GM23338 (cell line): ENCODE data around the gene FPR1. TPM values are rescaled to one million over a fixed set of nuclear protein-coding genes. Genes with fewer than 3 reads are reported as not detected.

Source experiments
- ATAC-seq: fragments of 200-7000 bp; cut with Tn5 transposase; 3 replicates; pipeline ENCODE4 v1.9.1; 2020
- DNase-seq: peaks from one replicate; pipeline ENCODE4 v3.0.0-alpha.2; 2015; ENCODE audit warnings: low spot score
- H2AFZ ChIP-seq: fragments of 200-600 bp; sonication (generic); 2 replicates; pipeline ENCODE4 v1.8.0; 2016; ENCODE audit warnings: antibody characterized with exemption, mild to moderate bottlenecking, moderate library complexity
- H3F3A ChIP-seq: fragments of 200-600 bp; sonication (generic); replicated peaks from 2 replicates; pipeline ENCODE4 v1.8.0; 2017; ENCODE audit warnings: antibody characterized with exemption, mixed run types, low read depth
- H3K27ac ChIP-seq: fragments of 200-600 bp; sonication (generic); 2 replicates; pipeline ENCODE4 v1.6.1; 2016; ENCODE audit warnings: low read depth
- H3K27me3 ChIP-seq: fragments of 200-600 bp; sonication (generic); 2 replicates; pipeline ENCODE4 v1.8.0; 2016; ENCODE audit warnings: mild to moderate bottlenecking, mixed run types, moderate library complexity; ENCODE audit not compliant: insufficient read depth
- H3K36me3 ChIP-seq: fragments of 200-600 bp; sonication (generic); 2 replicates; pipeline ENCODE4 v1.8.0; 2016; ENCODE audit warnings: mild to moderate bottlenecking; ENCODE audit not compliant: insufficient read depth
- H3K4me1 ChIP-seq: fragments of 200-600 bp; sonication (generic); 2 replicates; pipeline ENCODE4 v1.8.0; 2016; ENCODE audit warnings: mild to moderate bottlenecking, moderate library complexity; ENCODE audit not compliant: insufficient read depth
- H3K4me2 ChIP-seq: fragments of 200-600 bp; sonication (generic); 2 replicates; pipeline ENCODE4 v1.7.1; 2017; ENCODE audit warnings: mixed run types
- H3K4me3 ChIP-seq: fragments of 200-600 bp; sonication (generic); 2 replicates; pipeline ENCODE4 v1.6.1; 2016; ENCODE audit warnings: mixed run types
- H3K79me2 ChIP-seq: fragments of 200-600 bp; sonication (generic); replicated peaks from 2 replicates; pipeline ENCODE4 v1.8.0; 2017; ENCODE audit warnings: mild to moderate bottlenecking; ENCODE audit not compliant: insufficient read depth
- H3K9me2 ChIP-seq: fragments of 200-600 bp; sonication (generic); 2 replicates; pipeline ENCODE4 v1.8.0; 2017; ENCODE audit not compliant: insufficient read depth
- H4K20me1 ChIP-seq: fragments of 200-600 bp; sonication (generic); replicated peaks from 2 replicates; pipeline ENCODE4 v1.8.0; 2017; ENCODE audit warnings: mild to moderate bottlenecking; ENCODE audit not compliant: insufficient read depth
- H3K27ac Mint-ChIP-seq: 2 replicates; pipeline ENCODE4 v1.8.0; 2020; ENCODE audit warnings: inconsistent platforms, mild to moderate bottlenecking, moderate library complexity, mixed read lengths
- H3K27me3 Mint-ChIP-seq: 3 replicates; pipeline ENCODE4 v1.8.0; 2022; ENCODE audit warnings: low read depth, mild to moderate bottlenecking, moderate library complexity, mixed read lengths, inconsistent platforms; ENCODE audit not compliant: insufficient read depth, poor library complexity
- H3K36me3 Mint-ChIP-seq: 3 replicates; pipeline ENCODE4 v1.8.0; 2021; ENCODE audit warnings: low read depth, mild to moderate bottlenecking, inconsistent platforms, moderate library complexity, mixed read lengths
- H3K4me1 Mint-ChIP-seq: 3 replicates; pipeline ENCODE4 v1.8.0; 2020; ENCODE audit warnings: mild to moderate bottlenecking, inconsistent platforms, mixed read lengths
- H3K4me3 Mint-ChIP-seq: 3 replicates; pipeline ENCODE4 v1.8.0; 2021; ENCODE audit warnings: moderate library complexity, mild to moderate bottlenecking, inconsistent platforms, mixed read lengths
- H3K9me3 Mint-ChIP-seq: 3 replicates; pipeline ENCODE4 v1.8.0; 2020; ENCODE audit warnings: moderate library complexity, mild to moderate bottlenecking, inconsistent platforms, mixed read lengths
- CREB1 ChIP-seq: fragments of 250-450 bp; sonication (Bioruptor Pico); IDR thresholded peaks from 2 replicates; pipeline ENCODE4 v1.5.0; 2020; ENCODE audit warnings: low read depth, mild to moderate bottlenecking, moderate library complexity
- EZH2 ChIP-seq: fragments of 200-600 bp; sonication (generic); IDR thresholded peaks from one replicate; pipeline ENCODE4 v1.8.0; 2017; ENCODE audit warnings: antibody characterized with exemption, mild to moderate bottlenecking, low read depth; ENCODE audit not compliant: unreplicated experiment
- EZH2phosphoT487 ChIP-seq: fragments of 200-600 bp; sonication (generic); IDR thresholded peaks from one replicate; pipeline ENCODE4 v1.8.1; 2018; ENCODE audit warnings: antibody characterized with exemption; ENCODE audit not compliant: unreplicated experiment
- JUNB ChIP-seq: IDR thresholded peaks from one replicate; pipeline ENCODE4 v1.6.1; 2016; ENCODE audit warnings: antibody characterized with exemption; ENCODE audit not compliant: unreplicated experiment
- NANOG ChIP-seq: IDR thresholded peaks from 2 replicates; pipeline ENCODE4 v1.6.1; 2016; ENCODE audit warnings: antibody characterized with exemption, borderline replicate concordance
- POLR2AphosphoS5 ChIP-seq: IDR thresholded peaks from 2 replicates; pipeline ENCODE4 v1.6.1; 2016; ENCODE audit warnings: antibody characterized with exemption, low read depth
- STAT1 ChIP-seq: IDR thresholded peaks from one replicate; pipeline ENCODE4 v1.6.1; 2016; ENCODE audit warnings: antibody characterized with exemption; ENCODE audit not compliant: unreplicated experiment
- ZNF114 ChIP-seq: fragments of 250-450 bp; sonication (Bioruptor Pico); IDR thresholded peaks from 2 replicates; pipeline ENCODE4 v1.5.0; 2020; ENCODE audit warnings: mild to moderate bottlenecking, moderate library complexity
- ZNF331 ChIP-seq: fragments of 250-450 bp; sonication (Bioruptor Pico); IDR thresholded peaks from 2 replicates; pipeline ENCODE4 v1.5.0; 2020; ENCODE audit warnings: low read depth, mild to moderate bottlenecking, moderate library complexity
- polyA plus RNA-seq: library from polyadenylated mRNA; unstranded; fragments of >200 nt; fragmentation: Nextera tagmentation; extraction: Ambion mirVana; gene quantifications from 2 replicates; pipeline ENCODE4 v1.2.1, GENCODE V29; 2016
- total RNA-seq: library from RNA; depleted of rRNA; stranded (reverse); fragments of >200 nt; shearing (Covaris generic); gene quantifications from 2 replicates; pipeline ENCODE4 v1.2.3, GENCODE V29; 2014
- TF ChIP-seq, protein P1 (sequence below): IDR thresholded peaks from 2 replicates; pipeline ENCODE4 v1.6.1; 2016; ENCODE audit warnings: antibody characterized with exemption
- TF ChIP-seq, protein P2 (sequence below), 2 experiments: fragments of 200-600 bp in 1 of 2; sonication (generic) in 1 of 2; conservative IDR thresholded peaks; 2 replicates each; pipeline versions ENCODE4 v1.5.1 to v1.6.1; 2016 to 2017; ENCODE audit warnings: antibody characterized with exemption in 2 of 2, low read depth in 2 of 2, mild to moderate bottlenecking in 2 of 2, moderate library complexity in 1 of 2
- TF ChIP-seq, protein P3 (sequence below): IDR thresholded peaks from one replicate; pipeline ENCODE4 v1.6.1; 2018; ENCODE audit warnings: antibody characterized with exemption; ENCODE audit not compliant: unreplicated experiment
- TF ChIP-seq, protein P4 (sequence below): fragments of 250-450 bp; sonication (Bioruptor Pico); IDR thresholded peaks from 2 replicates; pipeline ENCODE4 v1.5.0; 2020; ENCODE audit warnings: mild to moderate bottlenecking, moderate library complexity

FPR1 gene
- total and polyA plus RNA-seq, 2 experiments from 2014 or later, result not detected

DNA sequence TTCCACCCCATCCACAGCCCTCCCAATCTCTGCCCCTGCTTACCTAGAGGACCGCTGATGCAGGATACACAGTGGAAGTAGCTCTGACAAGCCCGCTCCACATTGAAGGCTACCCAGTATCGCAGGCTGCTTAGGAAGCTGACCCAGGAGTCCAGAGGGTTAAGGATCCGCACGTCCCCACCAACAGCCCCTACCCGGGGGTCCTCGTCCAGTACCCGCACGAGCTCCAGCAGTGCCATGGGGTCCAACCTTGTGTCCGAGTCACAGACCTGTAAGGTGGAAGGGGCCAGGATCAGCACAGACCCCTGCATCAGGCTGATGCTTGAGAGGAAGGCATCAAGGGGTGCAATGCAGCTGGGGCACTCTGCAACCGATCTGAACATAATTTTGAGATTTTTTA lies 34.8 kb downstream of the FPR1 start:
- no peaks in the 10 kb centered on the region for H3K9me2 ChIP-seq
- H3K36me3 ChIP-seq, result no peaks in the 10 kb centered on the region
- peaks cover 4% of the 10 kb centered on the region; the same call in 1 of the 3 replicates for H3K4me1 Mint-ChIP-seq
- no peak for ATAC-seq
- no peaks in the 10 kb centered on the region for H4K20me1 ChIP-seq
- TF ChIP-seq, protein P1, sequence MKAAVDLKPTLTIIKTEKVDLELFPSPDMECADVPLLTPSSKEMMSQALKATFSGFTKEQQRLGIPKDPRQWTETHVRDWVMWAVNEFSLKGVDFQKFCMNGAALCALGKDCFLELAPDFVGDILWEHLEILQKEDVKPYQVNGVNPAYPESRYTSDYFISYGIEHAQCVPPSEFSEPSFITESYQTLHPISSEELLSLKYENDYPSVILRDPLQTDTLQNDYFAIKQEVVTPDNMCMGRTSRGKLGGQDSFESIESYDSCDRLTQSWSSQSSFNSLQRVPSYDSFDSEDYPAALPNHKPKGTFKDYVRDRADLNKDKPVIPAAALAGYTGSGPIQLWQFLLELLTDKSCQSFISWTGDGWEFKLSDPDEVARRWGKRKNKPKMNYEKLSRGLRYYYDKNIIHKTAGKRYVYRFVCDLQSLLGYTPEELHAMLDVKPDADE, result no peak
- TF ChIP-seq ZNF114 (no peak), EZH2phosphoT487 (no peak), STAT1 (no peak), ZNF331 (CRISPR knock-in tag) (no peak), JUNB (no peak), CREB1 (CRISPR knock-in tag) (no peak), NANOG (no peak), POLR2AphosphoS5 (no peak), EZH2 (no peak)
- TF ChIP-seq, protein P2, sequence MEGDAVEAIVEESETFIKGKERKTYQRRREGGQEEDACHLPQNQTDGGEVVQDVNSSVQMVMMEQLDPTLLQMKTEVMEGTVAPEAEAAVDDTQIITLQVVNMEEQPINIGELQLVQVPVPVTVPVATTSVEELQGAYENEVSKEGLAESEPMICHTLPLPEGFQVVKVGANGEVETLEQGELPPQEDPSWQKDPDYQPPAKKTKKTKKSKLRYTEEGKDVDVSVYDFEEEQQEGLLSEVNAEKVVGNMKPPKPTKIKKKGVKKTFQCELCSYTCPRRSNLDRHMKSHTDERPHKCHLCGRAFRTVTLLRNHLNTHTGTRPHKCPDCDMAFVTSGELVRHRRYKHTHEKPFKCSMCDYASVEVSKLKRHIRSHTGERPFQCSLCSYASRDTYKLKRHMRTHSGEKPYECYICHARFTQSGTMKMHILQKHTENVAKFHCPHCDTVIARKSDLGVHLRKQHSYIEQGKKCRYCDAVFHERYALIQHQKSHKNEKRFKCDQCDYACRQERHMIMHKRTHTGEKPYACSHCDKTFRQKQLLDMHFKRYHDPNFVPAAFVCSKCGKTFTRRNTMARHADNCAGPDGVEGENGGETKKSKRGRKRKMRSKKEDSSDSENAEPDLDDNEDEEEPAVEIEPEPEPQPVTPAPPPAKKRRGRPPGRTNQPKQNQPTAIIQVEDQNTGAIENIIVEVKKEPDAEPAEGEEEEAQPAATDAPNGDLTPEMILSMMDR (conservative IDR thresholded peaks at IDR 0.05; ENCODE audit: low read depth in 2 of 2), result no peak
- TF ChIP-seq, protein P3, sequence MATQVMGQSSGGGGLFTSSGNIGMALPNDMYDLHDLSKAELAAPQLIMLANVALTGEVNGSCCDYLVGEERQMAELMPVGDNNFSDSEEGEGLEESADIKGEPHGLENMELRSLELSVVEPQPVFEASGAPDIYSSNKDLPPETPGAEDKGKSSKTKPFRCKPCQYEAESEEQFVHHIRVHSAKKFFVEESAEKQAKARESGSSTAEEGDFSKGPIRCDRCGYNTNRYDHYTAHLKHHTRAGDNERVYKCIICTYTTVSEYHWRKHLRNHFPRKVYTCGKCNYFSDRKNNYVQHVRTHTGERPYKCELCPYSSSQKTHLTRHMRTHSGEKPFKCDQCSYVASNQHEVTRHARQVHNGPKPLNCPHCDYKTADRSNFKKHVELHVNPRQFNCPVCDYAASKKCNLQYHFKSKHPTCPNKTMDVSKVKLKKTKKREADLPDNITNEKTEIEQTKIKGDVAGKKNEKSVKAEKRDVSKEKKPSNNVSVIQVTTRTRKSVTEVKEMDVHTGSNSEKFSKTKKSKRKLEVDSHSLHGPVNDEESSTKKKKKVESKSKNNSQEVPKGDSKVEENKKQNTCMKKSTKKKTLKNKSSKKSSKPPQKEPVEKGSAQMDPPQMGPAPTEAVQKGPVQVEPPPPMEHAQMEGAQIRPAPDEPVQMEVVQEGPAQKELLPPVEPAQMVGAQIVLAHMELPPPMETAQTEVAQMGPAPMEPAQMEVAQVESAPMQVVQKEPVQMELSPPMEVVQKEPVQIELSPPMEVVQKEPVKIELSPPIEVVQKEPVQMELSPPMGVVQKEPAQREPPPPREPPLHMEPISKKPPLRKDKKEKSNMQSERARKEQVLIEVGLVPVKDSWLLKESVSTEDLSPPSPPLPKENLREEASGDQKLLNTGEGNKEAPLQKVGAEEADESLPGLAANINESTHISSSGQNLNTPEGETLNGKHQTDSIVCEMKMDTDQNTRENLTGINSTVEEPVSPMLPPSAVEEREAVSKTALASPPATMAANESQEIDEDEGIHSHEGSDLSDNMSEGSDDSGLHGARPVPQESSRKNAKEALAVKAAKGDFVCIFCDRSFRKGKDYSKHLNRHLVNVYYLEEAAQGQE, result no peak
- TF ChIP-seq, protein P4, sequence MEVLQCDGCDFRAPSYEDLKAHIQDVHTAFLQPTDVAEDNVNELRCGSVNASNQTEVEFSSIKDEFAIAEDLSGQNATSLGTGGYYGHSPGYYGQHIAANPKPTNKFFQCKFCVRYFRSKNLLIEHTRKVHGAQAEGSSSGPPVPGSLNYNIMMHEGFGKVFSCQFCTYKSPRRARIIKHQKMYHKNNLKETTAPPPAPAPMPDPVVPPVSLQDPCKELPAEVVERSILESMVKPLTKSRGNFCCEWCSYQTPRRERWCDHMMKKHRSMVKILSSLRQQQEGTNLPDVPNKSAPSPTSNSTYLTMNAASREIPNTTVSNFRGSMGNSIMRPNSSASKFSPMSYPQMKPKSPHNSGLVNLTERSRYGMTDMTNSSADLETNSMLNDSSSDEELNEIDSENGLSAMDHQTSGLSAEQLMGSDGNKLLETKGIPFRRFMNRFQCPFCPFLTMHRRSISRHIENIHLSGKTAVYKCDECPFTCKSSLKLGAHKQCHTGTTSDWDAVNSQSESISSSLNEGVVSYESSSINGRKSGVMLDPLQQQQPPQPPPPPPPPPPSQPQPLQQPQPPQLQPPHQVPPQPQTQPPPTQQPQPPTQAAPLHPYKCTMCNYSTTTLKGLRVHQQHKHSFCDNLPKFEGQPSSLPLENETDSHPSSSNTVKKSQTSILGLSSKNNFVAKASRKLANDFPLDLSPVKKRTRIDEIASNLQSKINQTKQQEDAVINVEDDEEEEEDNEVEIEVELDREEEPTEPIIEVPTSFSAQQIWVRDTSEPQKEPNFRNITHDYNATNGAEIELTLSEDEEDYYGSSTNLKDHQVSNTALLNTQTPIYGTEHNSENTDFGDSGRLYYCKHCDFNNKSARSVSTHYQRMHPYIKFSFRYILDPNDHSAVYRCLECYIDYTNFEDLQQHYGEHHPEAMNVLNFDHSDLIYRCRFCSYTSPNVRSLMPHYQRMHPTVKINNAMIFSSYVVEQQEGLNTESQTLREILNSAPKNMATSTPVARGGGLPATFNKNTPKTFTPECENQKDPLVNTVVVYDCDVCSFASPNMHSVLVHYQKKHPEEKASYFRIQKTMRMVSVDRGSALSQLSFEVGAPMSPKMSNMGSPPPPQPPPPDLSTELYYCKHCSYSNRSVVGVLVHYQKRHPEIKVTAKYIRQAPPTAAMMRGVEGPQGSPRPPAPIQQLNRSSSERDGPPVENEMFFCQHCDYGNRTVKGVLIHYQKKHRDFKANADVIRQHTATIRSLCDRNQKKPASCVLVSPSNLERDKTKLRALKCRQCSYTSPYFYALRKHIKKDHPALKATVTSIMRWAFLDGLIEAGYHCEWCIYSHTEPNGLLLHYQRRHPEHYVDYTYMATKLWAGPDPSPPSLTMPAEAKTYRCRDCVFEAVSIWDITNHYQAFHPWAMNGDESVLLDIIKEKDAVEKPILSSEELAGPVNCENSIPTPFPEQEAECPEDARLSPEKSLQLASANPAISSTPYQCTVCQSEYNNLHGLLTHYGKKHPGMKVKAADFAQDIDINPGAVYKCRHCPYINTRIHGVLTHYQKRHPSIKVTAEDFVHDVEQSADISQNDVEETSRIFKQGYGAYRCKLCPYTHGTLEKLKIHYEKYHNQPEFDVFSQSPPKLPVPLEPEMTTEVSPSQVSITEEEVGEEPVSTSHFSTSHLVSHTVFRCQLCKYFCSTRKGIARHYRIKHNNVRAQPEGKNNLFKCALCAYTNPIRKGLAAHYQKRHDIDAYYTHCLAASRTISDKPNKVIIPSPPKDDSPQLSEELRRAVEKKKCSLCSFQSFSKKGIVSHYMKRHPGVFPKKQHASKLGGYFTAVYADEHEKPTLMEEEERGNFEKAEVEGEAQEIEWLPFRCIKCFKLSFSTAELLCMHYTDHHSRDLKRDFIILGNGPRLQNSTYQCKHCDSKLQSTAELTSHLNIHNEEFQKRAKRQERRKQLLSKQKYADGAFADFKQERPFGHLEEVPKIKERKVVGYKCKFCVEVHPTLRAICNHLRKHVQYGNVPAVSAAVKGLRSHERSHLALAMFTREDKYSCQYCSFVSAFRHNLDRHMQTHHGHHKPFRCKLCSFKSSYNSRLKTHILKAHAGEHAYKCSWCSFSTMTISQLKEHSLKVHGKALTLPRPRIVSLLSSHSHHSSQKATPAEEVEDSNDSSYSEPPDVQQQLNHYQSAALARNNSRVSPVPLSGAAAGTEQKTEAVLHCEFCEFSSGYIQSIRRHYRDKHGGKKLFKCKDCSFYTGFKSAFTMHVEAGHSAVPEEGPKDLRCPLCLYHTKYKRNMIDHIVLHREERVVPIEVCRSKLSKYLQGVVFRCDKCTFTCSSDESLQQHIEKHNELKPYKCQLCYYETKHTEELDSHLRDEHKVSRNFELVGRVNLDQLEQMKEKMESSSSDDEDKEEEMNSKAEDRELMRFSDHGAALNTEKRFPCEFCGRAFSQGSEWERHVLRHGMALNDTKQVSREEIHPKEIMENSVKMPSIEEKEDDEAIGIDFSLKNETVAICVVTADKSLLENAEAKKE (CRISPR knock-in tag), result no peak
- no peaks in the 10 kb centered on the region for H3K79me2 ChIP-seq
- DNase-seq, result no peak
- no peak overlapping the region for H3K27ac Mint-ChIP-seq
- H3K4me1 ChIP-seq, result no peaks in the 10 kb centered on the region; the same call in 1 of the 2 replicates
- no peaks in the 10 kb centered on the region for H3F3A ChIP-seq
- no peak overlapping the region for H3K4me2 ChIP-seq
- no peak overlapping the region for H3K4me3 ChIP-seq
- peaks cover 51% of the 10 kb centered on the region for H3K27me3 ChIP-seq
- peaks cover 35% of the 10 kb centered on the region for H3K27me3 Mint-ChIP-seq
- no peak overlapping the region for H3K27ac ChIP-seq
- peaks cover 4% of the 10 kb centered on the region; the same call in 2 of the 3 replicates for H3K9me3 Mint-ChIP-seq
- H3K4me3 Mint-ChIP-seq, result no peak overlapping the region
- H2AFZ ChIP-seq, result no peak overlapping the region
- peaks cover 3% of the 10 kb centered on the region; the same call in 2 of the 3 replicates for H3K36me3 Mint-ChIP-seq
